ENCODE data around the gene ACTL7A. TPM values are rescaled to one million over a fixed set of nuclear protein-coding genes. Genes with fewer than 3 reads are reported as not detected.
"Not testable (repeated sequence)": the region's sequence is repeated elsewhere in the genome, so short reads cannot be mapped to it uniquely, and the experiment has no call there.

Gene ACTL7A
- total and polyA plus RNA-seq, 2 of the 4 experiments (the other 2 are of a cell fraction), result not detected

GRCh38 chr9:108886594-108887271 is 24.7 kb downstream of the ACTL7A start:
- peaks cover 15% of the 10 kb centered on the region for H3K36me3 ChIP-seq (ENCODE audit: control insufficient read depth, insufficient read depth, low read length)
- H3K79me1 ChIP-seq (ENCODE audit: low read depth in 1 of 2, low read length in 2 of 2); H4K8ac ChIP-seq (ENCODE audit: low read depth in 2 of 2, low read length in 2 of 2); DNase-seq; H2AK5ac ChIP-seq (ENCODE audit: low read depth, low read length); ATAC-seq (ENCODE audit: low read depth); H4K20me1 ChIP-seq (ENCODE audit: insufficient read depth, low read length); H3K4ac ChIP-seq (ENCODE audit: low read depth, low read length); H3K4me2 ChIP-seq (ENCODE audit: low read depth, low read length); H4K5ac ChIP-seq (ENCODE audit: low read depth, low read length); H2AFZ ChIP-seq (replicated peaks; ENCODE audit: low read length, poor library complexity); H2AK9ac ChIP-seq (replicated peaks; ENCODE audit: low read depth, low read length, poor library complexity); in situ Hi-C loops (cut with MboI; ENCODE audit: low sequenced_read_pairs); H3K9ac ChIP-seq (ENCODE audit: low read depth, low read length); H2BK20ac ChIP-seq (ENCODE audit: low read depth, low read length); H3K27me3 ChIP-seq (ENCODE audit: control insufficient read depth, insufficient read depth, low read length); H3K56ac ChIP-seq (ENCODE audit: extremely low read depth, insufficient read depth, low read length); BruUV-seq (replicated peaks); POLR2A ChIA-PET (ENCODE audit: unreplicated experiment); H3K9me1 ChIP-seq (ENCODE audit: insufficient read depth, low read length); dilution Hi-C loops (cut with HindIII; ENCODE audit: low sequenced_read_pairs, unreplicated experiment); H2BK120ac ChIP-seq (ENCODE audit: low read depth, low read length); H3K4me3 ChIP-seq (ENCODE audit: insufficient read depth, low read depth, low read length); H3K14ac ChIP-seq (replicated peaks; ENCODE audit: low read depth, low read length); H3K23ac ChIP-seq (ENCODE audit: low read depth, low read length); intact Hi-C loops (cut with micrococcal nuclease); H2BK5ac ChIP-seq (ENCODE audit: low read depth, low read length, poor library complexity, severe bottlenecking); H3K18ac ChIP-seq (ENCODE audit: low read depth, low read length); H3K4me1 ChIP-seq (ENCODE audit: control insufficient read depth, insufficient read depth, low read length); H3K9me3 ChIP-seq (ENCODE audit: control insufficient read depth, insufficient read depth, low read length); H3K27ac ChIP-seq (ENCODE audit: insufficient read depth, low read length); CTCF ChIA-PET; H4K91ac ChIP-seq (ENCODE audit: insufficient read depth, low read depth, low read length); H2BK15ac ChIP-seq (ENCODE audit: low read depth, low read length): not testable (repeated sequence)
- WGBS, 2 experiments (ENCODE audit: extremely low coverage in 2 of 2, insufficient read length in 1 of 2), result no CpG with 5 or more reads among the region's 3 CpGs

Measured in IMR-90 (cell line).